Measurements from ENCODE around the gene GATD1.
A peak's percentile ranks its signal among the peaks of the same experiment; 100 is the strongest.

GATD1 gene

GRCh38 chr11:802693-803466, 25.6 kb upstream of the GATD1 start:
- no peak overlapping the region for H3K9ac ChIP-seq (ENCODE audit: low read depth in 1 of 2, low read length in 2 of 2)
- H3K36me3 ChIP-seq (ENCODE audit: control insufficient read depth in 1 of 2, insufficient read depth in 2 of 2, low read length in 2 of 2), result peaks cover 8 to 22% of the 10 kb centered on the region in 2 donors
- H3K4me3 ChIP-seq (ENCODE audit: low read depth in 1 of 2, low read length in 2 of 2), result no peak overlapping the region
- H3K4me1 ChIP-seq (ENCODE audit: control insufficient read depth in 1 of 2, insufficient read depth in 2 of 2, low read length in 2 of 2), result peaks cover 13 to 21% of the 10 kb centered on the region in 2 donors
- no peak overlapping the region for H3K27ac ChIP-seq (ENCODE audit: low read depth, low read length)
- no peaks in the 10 kb centered on the region for H3K27me3 ChIP-seq (ENCODE audit: control insufficient read depth in 1 of 2, insufficient read depth in 2 of 2, low read length in 2 of 2)
- no peaks in the 10 kb centered on the region for H3K9me3 ChIP-seq (ENCODE audit: control insufficient read depth in 1 of 2, low read length in 2 of 2)

DNA sequence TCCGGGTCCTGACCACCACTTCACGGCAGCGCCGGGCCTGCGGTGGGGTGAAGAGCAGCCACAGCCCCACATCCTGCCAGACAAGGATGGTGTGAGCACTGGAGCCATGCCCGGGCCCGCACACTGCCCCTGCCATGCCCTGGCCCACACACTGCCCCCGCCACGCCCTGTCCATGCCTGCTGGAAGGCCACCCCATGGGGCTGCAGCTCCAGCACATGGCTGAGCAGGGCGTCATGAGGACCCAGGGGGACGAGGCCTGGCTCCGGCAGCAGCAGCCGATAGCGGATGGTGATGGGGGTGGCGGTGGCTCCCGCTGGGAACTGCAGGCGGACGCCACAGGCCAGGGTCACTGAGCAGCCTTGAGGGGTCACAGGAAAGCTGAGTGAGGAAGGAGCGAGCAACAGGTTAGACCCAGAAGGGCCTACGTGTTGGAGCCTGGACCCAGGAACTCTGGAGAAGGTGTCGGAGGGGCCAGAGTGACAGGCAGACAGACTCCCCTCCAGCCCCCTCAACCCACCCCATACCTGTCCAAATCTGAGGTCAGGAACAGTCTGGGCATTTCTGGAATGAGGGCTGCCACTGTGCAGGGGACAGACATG, 24.8 kb upstream of the GATD1 start:
- no peaks in the 10 kb centered on the region for H3K27me3 ChIP-seq (ENCODE audit: control insufficient read depth in 1 of 2, insufficient read depth in 2 of 2, low read length in 2 of 2)
- H3K9me3 ChIP-seq (ENCODE audit: control insufficient read depth in 1 of 2, low read length in 2 of 2), result no peaks in the 10 kb centered on the region
- H3K9ac ChIP-seq (ENCODE audit: low read depth in 1 of 2, low read length in 2 of 2), result no peak overlapping the region
- H3K27ac ChIP-seq (ENCODE audit: low read depth, low read length), result no peak overlapping the region
- H3K4me1 ChIP-seq (ENCODE audit: control insufficient read depth in 1 of 2, insufficient read depth in 2 of 2, low read length in 2 of 2), result peaks cover 14 to 22% of the 10 kb centered on the region in 2 donors
- H3K36me3 ChIP-seq (ENCODE audit: control insufficient read depth in 1 of 2, insufficient read depth in 2 of 2, low read length in 2 of 2), result peaks cover 8 to 22% of the 10 kb centered on the region in 2 donors
- no peak overlapping the region for H3K4me3 ChIP-seq (ENCODE audit: low read depth in 1 of 2, low read length in 2 of 2)

GRCh38 chr11:801097-801780, 24.0 kb upstream of the GATD1 start:
- H3K27me3 ChIP-seq (ENCODE audit: control insufficient read depth in 1 of 2, insufficient read depth in 2 of 2, low read length in 2 of 2), result no peaks in the 10 kb centered on the region
- no peak overlapping the region for H3K4me3 ChIP-seq (ENCODE audit: low read depth in 1 of 2, low read length in 2 of 2)
- no peaks in the 10 kb centered on the region for H3K9me3 ChIP-seq (ENCODE audit: control insufficient read depth in 1 of 2, low read length in 2 of 2)
- H3K36me3 ChIP-seq (ENCODE audit: control insufficient read depth in 1 of 2, insufficient read depth in 2 of 2, low read length in 2 of 2), result peaks cover 8 to 22% of the 10 kb centered on the region in 2 donors
- H3K9ac ChIP-seq (ENCODE audit: low read depth in 1 of 2, low read length in 2 of 2), result no peak overlapping the region
- H3K27ac ChIP-seq (ENCODE audit: low read depth, low read length), result no peak overlapping the region
- H3K4me1 ChIP-seq (ENCODE audit: control insufficient read depth in 1 of 2, insufficient read depth in 2 of 2, low read length in 2 of 2), result peaks cover 22 to 31% of the 10 kb centered on the region in 2 donors

GRCh38 chr11:800473-800872, 23.2 kb upstream of the GATD1 start:
- Histone ChIP-seq H3K4me3 (ENCODE audit: low read depth in 1 of 2, low read length in 2 of 2) (no peak overlapping the region), H3K36me3 (ENCODE audit: control insufficient read depth in 1 of 2, insufficient read depth in 2 of 2, low read length in 2 of 2) (peaks cover 8 to 22% of the 10 kb centered on the region in 2 donors), H3K4me1 (ENCODE audit: control insufficient read depth in 1 of 2, insufficient read depth in 2 of 2, low read length in 2 of 2) (peaks cover 23 to 35% of the 10 kb centered on the region in 2 donors), H3K27ac (ENCODE audit: low read depth, low read length) (no peak overlapping the region), H3K9ac (ENCODE audit: low read depth in 1 of 2, low read length in 2 of 2) (no peak overlapping the region), H3K9me3 (ENCODE audit: control insufficient read depth in 1 of 2, low read length in 2 of 2) (no peaks in the 10 kb centered on the region), H3K27me3 (ENCODE audit: control insufficient read depth in 1 of 2, insufficient read depth in 2 of 2, low read length in 2 of 2) (no peaks in the 10 kb centered on the region)

DNA sequence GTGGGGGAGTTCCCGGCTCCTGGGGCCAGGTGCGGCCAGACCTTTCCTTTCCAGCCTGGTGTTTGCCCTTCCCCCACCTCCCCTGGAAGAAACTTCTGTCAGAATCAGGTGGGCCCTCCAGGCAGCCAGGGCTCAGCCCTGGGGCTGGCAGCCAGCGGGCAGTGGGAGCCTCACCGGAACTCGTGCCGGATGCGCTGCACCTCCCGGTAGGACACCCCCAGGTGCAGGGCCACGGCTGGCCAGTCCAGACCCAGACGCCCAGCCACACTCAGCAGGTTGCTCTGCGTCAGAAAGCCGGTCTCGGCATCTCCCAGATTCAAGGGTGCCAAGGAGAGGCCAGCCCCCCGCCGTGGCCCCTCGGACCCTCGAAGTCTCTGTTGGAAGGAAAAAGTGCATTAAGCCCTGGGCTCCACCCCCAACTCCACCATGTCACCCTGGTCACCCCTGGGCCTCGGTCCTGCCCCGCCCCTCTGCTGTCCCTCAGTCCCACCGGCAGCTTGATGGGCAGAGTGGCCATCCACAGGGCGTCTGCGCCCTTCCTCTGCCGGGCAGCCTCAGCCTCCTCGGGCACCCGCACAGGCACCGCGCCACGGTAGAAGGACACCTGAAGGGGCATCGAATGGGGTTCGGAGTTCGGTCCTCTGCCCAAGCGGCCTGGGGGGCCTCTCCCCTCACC, 22.5 kb upstream of the GATD1 start:
- no peak overlapping the region for H3K4me3 ChIP-seq (ENCODE audit: low read depth in 1 of 2, low read length in 2 of 2)

DNA sequence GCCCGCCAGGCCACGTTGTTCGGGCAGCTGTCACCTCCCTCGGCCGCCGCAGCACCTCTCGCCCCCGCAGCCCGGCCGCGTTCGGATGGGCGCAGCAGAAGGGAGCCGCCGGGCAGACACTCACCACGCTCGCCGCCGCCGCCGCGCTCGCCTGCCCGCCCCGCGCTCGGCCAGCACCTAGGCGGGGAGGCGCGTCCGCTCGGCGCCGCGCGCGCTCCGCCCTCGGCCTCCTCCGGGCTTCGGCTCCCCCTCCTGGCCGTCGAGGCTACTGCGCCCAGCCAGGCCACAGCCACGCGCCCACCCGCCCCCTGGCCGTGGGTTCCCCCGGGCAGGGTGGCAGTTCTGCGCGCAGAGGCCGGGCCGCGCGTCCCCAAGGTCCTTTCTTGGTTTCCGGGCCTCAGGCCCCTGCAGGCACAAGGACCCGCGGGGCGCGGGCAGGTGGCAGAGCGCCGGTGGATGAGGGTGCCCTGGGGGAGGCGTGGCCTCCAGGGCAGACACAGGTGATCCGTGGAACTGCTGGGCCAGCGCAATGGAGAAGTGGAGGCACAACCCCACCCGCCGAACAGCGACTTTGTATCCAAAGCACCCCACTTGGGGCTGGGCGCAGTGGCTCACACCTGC, 20.9 kb upstream of the GATD1 start, which contains the start of gene SLC25A22:
Gene SLC25A22 (minus strand): TSS at position 189 of the 621 bp plus-strand sequence. CDS start 3,275 bp downstream, outside the sequence.
- Histone ChIP-seq H3K4me3 (ENCODE audit: low read depth in 1 of 2, low read length in 2 of 2) (peak within 1 kb of the TSS; percentile 77 to 84), H3K36me3 (ENCODE audit: control insufficient read depth in 1 of 2, insufficient read depth in 2 of 2, low read length in 2 of 2) (peaks cover 8 to 24% of the 10 kb centered on the region in 2 donors), H3K9ac (ENCODE audit: low read depth in 1 of 2, low read length in 2 of 2) (peak within 1 kb of the TSS; percentile 63 to 93), H3K27me3 (ENCODE audit: control insufficient read depth in 1 of 2, insufficient read depth in 2 of 2, low read length in 2 of 2) (no peaks in the 10 kb centered on the region), H3K27ac (ENCODE audit: low read depth, low read length) (peak within 1 kb of the TSS; percentile 79), H3K9me3 (ENCODE audit: control insufficient read depth in 1 of 2, low read length in 2 of 2) (no peaks in the 10 kb centered on the region), H3K4me1 (ENCODE audit: control insufficient read depth in 1 of 2, insufficient read depth in 2 of 2, low read length in 2 of 2) (peaks cover 19 to 32% of the 10 kb centered on the region in 2 donors)

More for the DNA sequence above, 22.5 kb upstream of the GATD1 start:
- Histone ChIP-seq H3K9ac (ENCODE audit: low read depth in 1 of 2, low read length in 2 of 2) (no peak overlapping the region), H3K27me3 (ENCODE audit: control insufficient read depth in 1 of 2, insufficient read depth in 2 of 2, low read length in 2 of 2) (no peaks in the 10 kb centered on the region), H3K36me3 (ENCODE audit: control insufficient read depth in 1 of 2, insufficient read depth in 2 of 2, low read length in 2 of 2) (peaks cover 8 to 22% of the 10 kb centered on the region in 2 donors), H3K9me3 (ENCODE audit: control insufficient read depth in 1 of 2, low read length in 2 of 2) (no peaks in the 10 kb centered on the region), H3K4me1 (ENCODE audit: control insufficient read depth in 1 of 2, insufficient read depth in 2 of 2, low read length in 2 of 2) (peaks cover 29 to 40% of the 10 kb centered on the region in 2 donors), H3K27ac (ENCODE audit: low read depth, low read length) (no peak overlapping the region)

GRCh38 chr11:797296-798092, 20.2 kb upstream of the GATD1 start:
- H3K36me3 ChIP-seq (ENCODE audit: control insufficient read depth in 1 of 2, insufficient read depth in 2 of 2, low read length in 2 of 2), result peaks cover 8 to 22% of the 10 kb centered on the region in 2 donors
- peaks cover 19 to 32% of the 10 kb centered on the region in 2 donors for H3K4me1 ChIP-seq (ENCODE audit: control insufficient read depth in 1 of 2, insufficient read depth in 2 of 2, low read length in 2 of 2)

DNA sequence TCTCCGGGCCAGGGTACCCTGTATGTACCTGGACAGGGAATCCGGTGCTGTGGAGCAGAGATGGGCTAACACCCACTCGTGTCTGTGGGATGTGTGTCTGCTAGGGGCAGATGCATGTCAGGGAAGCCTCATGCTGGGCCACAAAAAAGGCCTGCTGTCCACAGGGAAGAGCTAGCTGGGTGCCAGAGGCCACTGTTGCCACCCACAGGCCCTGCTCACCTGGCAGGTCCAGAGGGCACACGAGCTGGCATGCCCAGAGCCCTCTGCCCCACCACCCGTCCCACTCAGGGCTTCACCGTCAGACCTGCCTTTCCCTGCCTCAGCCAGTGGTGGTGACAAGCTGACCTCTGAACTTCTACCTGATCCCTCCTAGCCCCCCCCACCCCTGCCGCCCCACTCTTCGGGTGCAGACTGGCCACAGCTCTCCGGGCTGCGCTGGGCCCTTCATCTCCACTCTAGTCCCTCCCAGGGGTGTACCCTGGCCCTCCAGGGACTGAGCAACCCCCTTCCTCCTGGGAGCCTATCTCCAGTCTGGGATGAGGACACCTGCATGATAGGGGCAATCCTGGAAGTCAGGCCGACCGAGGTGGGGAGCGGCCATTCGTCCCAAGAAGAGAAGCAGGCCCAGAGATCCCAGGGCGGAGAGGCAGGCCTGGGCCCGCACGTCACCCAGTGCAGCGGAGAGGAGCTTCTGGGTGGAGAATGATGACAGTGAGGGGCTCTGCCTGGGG, 19.4 kb upstream of the GATD1 start:
- Histone ChIP-seq H3K27ac (ENCODE audit: low read depth, low read length) (peak overlapping the region; percentile 79), H3K4me3 (ENCODE audit: low read depth in 1 of 2, low read length in 2 of 2) (peak overlapping the region; percentile 77 to 84), H3K36me3 (ENCODE audit: control insufficient read depth in 1 of 2, insufficient read depth in 2 of 2, low read length in 2 of 2) (peaks cover 8 to 18% of the 10 kb centered on the region in 2 donors), H3K9ac (ENCODE audit: low read depth in 1 of 2, low read length in 2 of 2) (peak overlapping the region; percentile 63 to 93), H3K4me1 (ENCODE audit: control insufficient read depth in 1 of 2, insufficient read depth in 2 of 2, low read length in 2 of 2) (peaks cover 19 to 32% of the 10 kb centered on the region in 2 donors), H3K9me3 (ENCODE audit: control insufficient read depth in 1 of 2, low read length in 2 of 2) (no peaks in the 10 kb centered on the region), H3K27me3 (ENCODE audit: control insufficient read depth in 1 of 2, insufficient read depth in 2 of 2, low read length in 2 of 2) (no peaks in the 10 kb centered on the region)

More at GRCh38 chr11:797296-798092, 20.2 kb upstream of the GATD1 start:
- peak overlapping the region; percentile 77 to 84 for H3K4me3 ChIP-seq (ENCODE audit: low read depth in 1 of 2, low read length in 2 of 2)
- H3K9ac ChIP-seq (ENCODE audit: low read depth in 1 of 2, low read length in 2 of 2), result peak overlapping the region; percentile 63 to 93
- H3K27me3 ChIP-seq (ENCODE audit: control insufficient read depth in 1 of 2, insufficient read depth in 2 of 2, low read length in 2 of 2), result no peaks in the 10 kb centered on the region
- H3K9me3 ChIP-seq (ENCODE audit: control insufficient read depth in 1 of 2, low read length in 2 of 2), result no peaks in the 10 kb centered on the region
- peak overlapping the region; percentile 79 for H3K27ac ChIP-seq (ENCODE audit: low read depth, low read length)

All from duodenal mucosa (tissue), 2 donors.